T-helper 2 cell treated with Interferon-gamma antibody and Interleukin-4, amounts not matched to agents 5 μg/mL and 100 μg/mL, for 36 hours (primary cell): Measurements from ENCODE around the gene ANKMY2.

Experiments
- DNase-seq: peaks from one replicate; pipeline ENCODE4 v3.0.0; 2021; ENCODE audit warnings: low spot score
- H3K27ac Mint-ChIP-seq: one replicate; pipeline ENCODE4 v1.8.0; 2021; ENCODE audit warnings: mild to moderate bottlenecking, mixed read lengths
- H3K27me3 Mint-ChIP-seq: one replicate; pipeline ENCODE4 v1.8.0; 2021; ENCODE audit warnings: low read depth, mixed read lengths
- H3K36me3 Mint-ChIP-seq: one replicate; pipeline ENCODE4 v1.8.0; 2021; ENCODE audit warnings: low read depth, mixed read lengths
- H3K4me1 Mint-ChIP-seq: one replicate; pipeline ENCODE4 v1.8.0; 2021; ENCODE audit warnings: low read depth, mixed read lengths
- H3K4me3 Mint-ChIP-seq: one replicate; pipeline ENCODE4 v1.8.0; 2022; ENCODE audit warnings: mild to moderate bottlenecking, moderate library complexity, mixed read lengths
- H3K9me3 Mint-ChIP-seq: one replicate; pipeline ENCODE4 v1.8.0; 2021; ENCODE audit warnings: mixed read lengths

The ANKMY2 gene

GRCh38 chr7:16650266-16650665 is 4.7 kb upstream of the ANKMY2 start:
- Mint-ChIP-seq H3K4me3 (no peak overlapping the region), H3K4me1 (peaks cover 53% of the 10 kb centered on the region)

GRCh38 chr7:16649196-16649595 is 3.6 kb upstream of the ANKMY2 start:
- Mint-ChIP-seq H3K4me3 (no peak overlapping the region), H3K9me3 (no peaks in the 10 kb centered on the region), H3K36me3 (peaks cover 20% of the 10 kb centered on the region), H3K4me1 (peaks cover 57% of the 10 kb centered on the region), H3K27me3 (no peaks in the 10 kb centered on the region), H3K27ac (no peak overlapping the region)
- no peak for DNase-seq

More at GRCh38 chr7:16650266-16650665, 4.7 kb upstream of the ANKMY2 start:
- no peak for DNase-seq
- Mint-ChIP-seq H3K27me3 (no peaks in the 10 kb centered on the region), H3K36me3 (peaks cover 20% of the 10 kb centered on the region), H3K9me3 (no peaks in the 10 kb centered on the region), H3K27ac (no peak overlapping the region)

- H3K27me3 Mint-ChIP-seq: no peaks in the 10 kb centered on the region
- H3K27ac Mint-ChIP-seq: no peak overlapping the region
- H3K4me3 Mint-ChIP-seq: peak overlapping the region; percentile 27
- peaks cover 20% of the 10 kb centered on the region for H3K36me3 Mint-ChIP-seq
- peaks cover 64% of the 10 kb centered on the region for H3K4me1 Mint-ChIP-seq
- H3K9me3 Mint-ChIP-seq: no peaks in the 10 kb centered on the region
- DNase-seq: no peak
These were observed 3.0 kb upstream of the ANKMY2 start for GRCh38 chr7:16648551-16648950.

GRCh38 chr7:16647435-16647960 is 1.9 kb upstream of the ANKMY2 start:
- no peaks in the 10 kb centered on the region for H3K27me3 Mint-ChIP-seq
- H3K4me3 Mint-ChIP-seq: peak overlapping the region; percentile 98
- no peak for DNase-seq
- H3K4me1 Mint-ChIP-seq: peaks cover 64% of the 10 kb centered on the region
- no peak overlapping the region for H3K27ac Mint-ChIP-seq
- H3K36me3 Mint-ChIP-seq: peaks cover 17% of the 10 kb centered on the region
- no peaks in the 10 kb centered on the region for H3K9me3 Mint-ChIP-seq

DNA sequence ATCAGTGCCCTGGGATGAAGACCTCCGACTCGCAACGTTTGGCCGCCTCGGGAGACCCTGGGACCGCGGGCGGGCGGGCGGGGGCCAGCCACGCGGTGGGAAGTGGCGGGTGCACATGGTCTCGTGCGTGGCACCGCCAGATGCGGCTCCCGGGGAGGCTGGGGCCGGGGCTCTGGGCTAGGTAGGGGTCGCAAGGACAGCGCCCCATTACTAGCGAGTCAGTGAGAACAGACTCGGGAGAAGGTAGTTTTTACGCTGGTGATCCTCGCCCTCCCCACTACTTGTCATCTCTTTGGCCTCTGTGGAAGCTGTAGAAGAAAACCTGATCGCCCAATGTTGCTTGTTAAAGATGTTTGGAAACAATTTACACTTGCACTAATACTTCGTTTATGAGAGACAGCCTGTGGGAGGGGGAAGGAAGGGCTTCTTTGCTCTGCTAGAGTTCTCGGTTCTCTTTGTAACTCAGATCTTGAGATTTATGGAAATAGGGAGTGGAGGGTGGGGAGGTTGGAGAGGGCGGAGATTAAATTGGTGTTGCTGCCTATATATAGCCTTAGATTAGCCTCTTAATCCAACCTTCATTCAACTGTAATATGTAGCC is 1.0 kb upstream of the ANKMY2 start:
- peak overlapping the region; percentile 98 for H3K4me3 Mint-ChIP-seq
- H3K36me3 Mint-ChIP-seq: peaks cover 20% of the 10 kb centered on the region
- no peak for DNase-seq
- H3K27ac Mint-ChIP-seq: peak overlapping the region; percentile 98
- H3K4me1 Mint-ChIP-seq: peaks cover 59% of the 10 kb centered on the region
- H3K9me3 Mint-ChIP-seq: no peaks in the 10 kb centered on the region
- H3K27me3 Mint-ChIP-seq: no peaks in the 10 kb centered on the region

DNA sequence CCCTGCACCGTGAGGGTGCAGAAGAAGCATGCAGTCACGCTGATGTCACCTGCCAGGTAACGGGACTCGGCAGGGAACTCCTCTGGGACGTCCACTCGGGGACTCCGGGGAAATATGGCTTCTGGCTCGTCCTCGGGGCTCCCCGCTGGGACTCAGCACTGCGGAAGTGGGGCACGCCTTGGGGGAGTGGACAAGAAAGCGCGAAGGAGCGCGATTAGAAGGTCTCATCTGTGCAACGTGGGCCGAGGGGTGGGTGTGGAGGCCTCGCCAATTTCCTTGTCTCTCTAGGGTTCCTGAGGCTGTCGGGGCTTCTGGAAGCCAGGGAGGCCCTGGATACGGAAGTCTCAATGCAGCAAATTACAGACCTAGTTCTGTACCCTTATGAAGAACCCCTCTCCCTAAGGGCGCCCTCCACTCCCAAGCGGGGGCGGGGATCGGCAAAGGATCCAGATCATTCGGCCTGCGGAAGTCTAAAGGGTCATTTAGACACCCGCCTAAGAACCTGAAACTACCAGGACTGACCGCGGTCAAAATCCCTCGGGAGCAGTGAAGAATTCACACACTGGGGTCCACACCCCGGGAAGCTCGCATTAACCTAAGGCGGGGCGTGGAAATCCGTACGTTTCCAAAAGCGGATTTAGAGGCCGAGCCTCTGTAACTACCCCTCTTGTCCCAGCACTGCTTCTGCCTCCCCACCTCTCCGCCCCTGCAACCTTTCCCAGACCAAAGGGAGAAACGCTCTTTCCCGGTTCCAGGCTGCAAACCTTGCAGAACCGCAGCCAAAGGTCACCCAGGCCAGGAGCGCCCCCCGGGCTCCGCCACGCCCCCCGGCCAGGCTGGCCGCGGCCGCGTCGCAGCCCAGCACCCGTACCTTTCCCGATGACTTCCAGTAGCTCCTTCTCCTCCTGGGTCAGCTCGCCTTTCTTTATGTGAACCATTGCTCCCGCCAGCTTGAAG is 640 bp downstream of the ANKMY2 start:
- H3K4me1 Mint-ChIP-seq: peaks cover 49% of the 10 kb centered on the region
- H3K4me3 Mint-ChIP-seq: peak overlapping the region; percentile 98
- H3K36me3 Mint-ChIP-seq: peaks cover 17% of the 10 kb centered on the region
- no peaks in the 10 kb centered on the region for H3K27me3 Mint-ChIP-seq
- peak overlapping the region; percentile 98 for H3K27ac Mint-ChIP-seq
- H3K9me3 Mint-ChIP-seq: no peaks in the 10 kb centered on the region
- DNase-seq: peak; percentile 27

- no peak overlapping the region for H3K27ac Mint-ChIP-seq
- H3K4me1 Mint-ChIP-seq: peaks cover 45% of the 10 kb centered on the region
These were observed 1.4 kb downstream of the ANKMY2 start for GRCh38 chr7:16644157-16644556.

GRCh38 chr7:16638282-16639280 is 7.0 kb downstream of the ANKMY2 start:
- peaks cover 15% of the 10 kb centered on the region for H3K4me1 Mint-ChIP-seq
- no peaks in the 10 kb centered on the region for H3K27me3 Mint-ChIP-seq
- no peak for DNase-seq
- no peaks in the 10 kb centered on the region for H3K9me3 Mint-ChIP-seq
- H3K4me3 Mint-ChIP-seq: no peak overlapping the region
- H3K27ac Mint-ChIP-seq: no peak overlapping the region
- H3K36me3 Mint-ChIP-seq: peaks cover 16% of the 10 kb centered on the region

More at GRCh38 chr7:16644157-16644556, 1.4 kb downstream of the ANKMY2 start:
- peaks cover 17% of the 10 kb centered on the region for H3K36me3 Mint-ChIP-seq
- no peaks in the 10 kb centered on the region for H3K9me3 Mint-ChIP-seq
- no peak for DNase-seq
- no peaks in the 10 kb centered on the region for H3K27me3 Mint-ChIP-seq
- peak overlapping the region; percentile 98 for H3K4me3 Mint-ChIP-seq

DNA sequence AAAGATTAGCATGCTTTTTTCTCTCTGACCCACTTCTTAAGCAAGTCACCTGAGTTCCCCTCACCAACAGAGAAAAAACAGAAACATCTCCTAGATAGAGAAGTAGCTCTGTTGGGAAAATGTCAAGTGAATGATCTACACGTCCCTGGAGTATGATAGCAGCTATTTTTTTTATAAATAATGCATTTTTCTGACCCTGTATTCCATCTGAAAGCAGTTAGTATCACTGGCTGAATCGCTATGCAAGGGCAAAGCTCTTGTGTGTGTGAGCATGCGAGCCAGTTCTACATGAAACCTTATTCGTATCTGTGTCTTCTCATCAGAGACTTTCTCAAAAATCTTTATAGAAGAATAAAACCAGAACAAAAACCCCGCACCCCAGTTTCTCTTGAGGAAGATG is 8.2 kb downstream of the ANKMY2 start:
- Mint-ChIP-seq H3K36me3 (peaks cover 13% of the 10 kb centered on the region), H3K27ac (no peak overlapping the region), H3K9me3 (no peaks in the 10 kb centered on the region), H3K4me1 (peaks cover 8% of the 10 kb centered on the region), H3K27me3 (no peaks in the 10 kb centered on the region), H3K4me3 (no peak overlapping the region)
- no peak for DNase-seq

DNA sequence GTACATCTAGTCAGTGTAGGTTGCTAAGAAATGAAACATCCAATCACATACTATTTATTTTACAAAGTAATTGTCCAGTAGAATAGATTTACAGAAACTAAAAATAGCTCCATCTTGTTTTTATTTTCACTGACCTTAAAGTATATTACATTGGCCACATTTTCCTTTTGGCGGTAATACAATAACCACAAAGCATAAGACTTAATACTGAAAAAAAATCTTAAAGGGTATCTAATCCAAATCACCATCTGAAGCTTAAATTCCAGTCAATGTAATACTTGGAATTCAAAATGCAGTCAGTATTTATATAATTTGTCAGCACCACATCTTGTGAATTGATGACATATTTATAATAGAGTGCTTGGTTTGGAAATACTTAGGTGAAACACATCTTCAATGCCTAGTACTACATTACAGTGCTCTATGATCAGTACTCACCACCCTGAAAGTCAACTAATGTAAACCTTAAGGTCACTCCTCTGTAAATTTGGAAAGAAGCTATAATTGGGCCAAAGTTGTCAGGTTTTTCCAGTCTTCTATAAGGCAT is 8.9 kb downstream of the ANKMY2 start:
- H3K27ac Mint-ChIP-seq: no peak overlapping the region
- H3K27me3 Mint-ChIP-seq: no peaks in the 10 kb centered on the region
- peaks cover 10% of the 10 kb centered on the region for H3K36me3 Mint-ChIP-seq
- no peak for DNase-seq
- no peak overlapping the region for H3K4me3 Mint-ChIP-seq
- H3K4me1 Mint-ChIP-seq: peaks cover 8% of the 10 kb centered on the region
- H3K9me3 Mint-ChIP-seq: no peaks in the 10 kb centered on the region

GRCh38 chr7:16634271-16634738 is 11.2 kb downstream of the ANKMY2 start:
- Mint-ChIP-seq H3K4me3 (no peak overlapping the region), H3K27ac (no peak overlapping the region), H3K9me3 (no peaks in the 10 kb centered on the region), H3K4me1 (peaks cover 6% of the 10 kb centered on the region), H3K36me3 (peaks cover 11% of the 10 kb centered on the region), H3K27me3 (no peaks in the 10 kb centered on the region)
- no peak for DNase-seq

DNA sequence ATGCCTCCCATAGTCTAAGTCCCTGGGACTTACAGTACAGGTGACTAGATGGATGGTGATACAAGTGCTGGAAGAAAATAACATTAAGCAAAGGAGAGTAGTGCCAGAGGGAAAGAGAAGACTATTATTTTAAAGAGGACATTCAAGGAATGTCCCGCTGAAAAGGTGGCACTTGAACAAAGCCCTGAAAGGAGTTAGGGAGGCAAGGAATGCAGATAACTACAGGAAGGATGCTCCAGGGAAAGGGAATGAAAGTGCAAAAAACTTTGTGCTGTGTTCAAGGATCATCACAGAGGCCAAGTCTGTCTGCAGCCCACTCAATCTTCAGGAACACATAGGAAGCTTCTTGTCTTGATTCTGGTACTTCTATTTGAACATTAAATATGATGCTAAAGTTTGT is 14.9 kb downstream of the ANKMY2 start:
- Mint-ChIP-seq H3K27me3 (no peaks in the 10 kb centered on the region), H3K9me3 (no peaks in the 10 kb centered on the region), H3K36me3 (peaks cover 7% of the 10 kb centered on the region), H3K4me3 (no peak overlapping the region), H3K4me1 (peaks cover 2% of the 10 kb centered on the region), H3K27ac (no peak overlapping the region)
- no peak for DNase-seq

GRCh38 chr7:16627236-16627635 is 18.3 kb downstream of the ANKMY2 start:
- Mint-ChIP-seq H3K9me3 (no peaks in the 10 kb centered on the region), H3K4me3 (no peak overlapping the region), H3K36me3 (peaks cover 15% of the 10 kb centered on the region), H3K27ac (no peak overlapping the region), H3K27me3 (no peaks in the 10 kb centered on the region), H3K4me1 (no peaks in the 10 kb centered on the region)
- no peak for DNase-seq
